GM12878 (cell line): ENCODE measurements around the gene PRR9. TPM values are rescaled to one million over a fixed set of nuclear protein-coding genes. Genes with fewer than 3 reads are reported as not detected.

Experiments used
- CREM ChIP-seq: IDR thresholded peaks from 2 replicates; pipeline ENCODE4 v1.6.1; 2014; ENCODE audit warnings: antibody characterized with exemption, low read depth
- CUX1 ChIP-seq: IDR thresholded peaks from 2 replicates; pipeline ENCODE4 v1.6.1; 2012; ENCODE audit warnings: improper control_type of control experiment, low read depth, low read length; ENCODE audit not compliant: insufficient replicate concordance
- GABPA ChIP-seq: IDR thresholded peaks from 2 replicates; pipeline ENCODE4 v1.6.1; 2014; ENCODE audit warnings: antibody characterized with exemption, low read depth, mild to moderate bottlenecking, inconsistent platforms
- PAX8 ChIP-seq: fragments of 450-650 bp; IDR thresholded peaks from 2 replicates; pipeline ENCODE4 v1.6.1; 2017; ENCODE audit warnings: mild to moderate bottlenecking, moderate library complexity
- PRDM15 ChIP-seq: fragments of 450-650 bp; formaldehyde crosslinking; IDR thresholded peaks from 2 replicates; pipeline ENCODE4 v1.4.0; 2020; ENCODE audit warnings: mild to moderate bottlenecking, moderate library complexity
- SMC3 ChIP-seq: IDR thresholded peaks from 2 replicates; pipeline ENCODE4 v1.6.1; 2011; ENCODE audit warnings: low read length, improper control_type of control experiment, borderline replicate concordance
- polyA plus RNA-seq, 11 experiments: library from polyadenylated mRNA; depleted of rRNA in 4 of 11; unstranded in 6 of 11; stranded (reverse) in 5 of 11; fragments of >200 nt; fragmentation: Nextera tagmentation in 4 of 11; fragmentation: Illumina TruSeq in 1 of 11; extraction: Ambion mirVana in 4 of 11; extraction: Trizol in 1 of 11; gene quantifications; 1 replicate in 1 of 11; 2 replicates in 10 of 11; pipeline versions ENCODE4 v1.2.1 to v1.2.3, GENCODE V29; 2011 to 2016; ENCODE audit warnings: inconsistent platforms in 2 of 11, missing spikeins in 2 of 11, low read depth in 1 of 11
- total RNA-seq, 4 experiments: library from RNA; depleted of rRNA in 3 of 4; stranded (reverse); fragments of >200 nt in 3 of 4; fragmentation: Illumina TruSeq in 1 of 4; extraction: Trizol in 1 of 4; gene quantifications; 2 replicates each; pipeline versions ENCODE4 v1.2.1 to v1.2.3, GENCODE V29; 2013 to 2021

PRR9 gene
- total and polyA plus RNA-seq, 10 of the 15 experiments (the other 5 are each of a cell fraction or from before 2014, with no cell fraction given), result not detected

DNA sequence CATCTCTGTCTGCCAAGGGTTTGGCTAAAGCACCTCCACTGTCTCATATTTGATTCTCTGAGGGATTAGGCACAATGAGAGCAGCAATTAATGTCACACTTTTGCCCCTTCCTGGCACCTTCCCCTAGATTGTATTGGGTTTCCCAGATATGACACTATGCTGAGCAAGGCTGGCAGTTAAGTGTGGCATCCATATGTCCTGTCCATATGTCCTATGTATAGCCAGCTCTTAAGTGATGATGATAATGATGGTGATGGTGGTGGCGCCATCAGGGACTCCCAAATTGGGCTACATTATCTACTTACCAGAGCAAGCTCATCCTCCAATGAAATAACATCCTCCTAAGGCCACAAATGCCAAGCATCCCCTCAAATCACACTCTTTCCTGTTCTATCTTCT lies 28.6 kb downstream of the PRR9 start (continued):
- TF ChIP-seq CUX1 (no peak), SMC3 (no peak), GABPA (no peak), CREM (no peak), PAX8 (no peak), PRDM15 (CRISPR knock-in tag) (no peak)
